ENCODE data around the gene KRTAP29-1.
"Not testable (repeated sequence)": the region's sequence is repeated elsewhere in the genome, so short reads cannot be mapped to it uniquely, and the experiment has no call there.

The KRTAP29-1 gene

GRCh38 chr17:41275648-41276190 lies 26.9 kb downstream of the KRTAP29-1 start, which contains the start of gene KRTAP9-7:
Gene KRTAP9-7 (plus strand): TSS chr17:41275698. CDS start chr17:41275698, 0 bp downstream.
- 0 out of 2 replicates have a peak, but pooled peaks have one; percentile 20 for TF ChIP-seq SCRT2 (tag by site-specific recombination; IDR thresholded peaks at IDR 0.05)
- TF ChIP-seq ZIC2 (tag by site-specific recombination; IDR thresholded peaks at IDR 0.05) = peak; percentile 31
- TF ChIP-seq SCRT1 (tag by site-specific recombination; IDR thresholded peaks at IDR 0.05; ENCODE audit: borderline replicate concordance) = peak; percentile 57
- H3K9me3 ChIP-seq (ENCODE audit: control insufficient read depth, insufficient read depth, low read depth, low read length); H3K4me1 ChIP-seq (ENCODE audit: control insufficient read depth, insufficient read depth, low read length); CTCF ChIA-PET; H3K4me3 ChIP-seq (ENCODE audit: low read depth, low read length); H3K27ac ChIP-seq (ENCODE audit: extremely low read depth, low read depth, low read length); H3K36me3 ChIP-seq (ENCODE audit: control insufficient read depth in 2 of 2, insufficient read depth in 1 of 2, low read length in 2 of 2); POLR2A ChIA-PET: not testable (repeated sequence)

- CTCF ChIA-PET = no interaction called here
- H3K4me1 ChIP-seq (ENCODE audit: control insufficient read depth, insufficient read depth, low read length) = no peaks in the 10 kb centered on the region
- no peaks in the 10 kb centered on the region for H3K36me3 ChIP-seq (ENCODE audit: control insufficient read depth in 2 of 2, insufficient read depth in 1 of 2, low read length in 2 of 2)
- H3K4me3 ChIP-seq (ENCODE audit: low read depth, low read length) = no peak overlapping the region
- TF ChIP-seq MYNN (tag by site-specific recombination; IDR thresholded peaks at IDR 0.05; ENCODE audit: borderline replicate concordance) (no peak), BCL11A (tag by site-specific recombination; IDR thresholded peaks at IDR 0.05; ENCODE audit: low read depth) (no peak), KLF16 (tag by site-specific recombination; IDR thresholded peaks at IDR 0.05) (no peak), KLF1 (tag by site-specific recombination; IDR thresholded peaks at IDR 0.05) (no peak), ZNF658 (tag by site-specific recombination; IDR thresholded peaks at IDR 0.05) (no peak), KLF8 (tag by site-specific recombination; IDR thresholded peaks at IDR 0.05) (no peak)
- TF ChIP-seq, protein P1, sequence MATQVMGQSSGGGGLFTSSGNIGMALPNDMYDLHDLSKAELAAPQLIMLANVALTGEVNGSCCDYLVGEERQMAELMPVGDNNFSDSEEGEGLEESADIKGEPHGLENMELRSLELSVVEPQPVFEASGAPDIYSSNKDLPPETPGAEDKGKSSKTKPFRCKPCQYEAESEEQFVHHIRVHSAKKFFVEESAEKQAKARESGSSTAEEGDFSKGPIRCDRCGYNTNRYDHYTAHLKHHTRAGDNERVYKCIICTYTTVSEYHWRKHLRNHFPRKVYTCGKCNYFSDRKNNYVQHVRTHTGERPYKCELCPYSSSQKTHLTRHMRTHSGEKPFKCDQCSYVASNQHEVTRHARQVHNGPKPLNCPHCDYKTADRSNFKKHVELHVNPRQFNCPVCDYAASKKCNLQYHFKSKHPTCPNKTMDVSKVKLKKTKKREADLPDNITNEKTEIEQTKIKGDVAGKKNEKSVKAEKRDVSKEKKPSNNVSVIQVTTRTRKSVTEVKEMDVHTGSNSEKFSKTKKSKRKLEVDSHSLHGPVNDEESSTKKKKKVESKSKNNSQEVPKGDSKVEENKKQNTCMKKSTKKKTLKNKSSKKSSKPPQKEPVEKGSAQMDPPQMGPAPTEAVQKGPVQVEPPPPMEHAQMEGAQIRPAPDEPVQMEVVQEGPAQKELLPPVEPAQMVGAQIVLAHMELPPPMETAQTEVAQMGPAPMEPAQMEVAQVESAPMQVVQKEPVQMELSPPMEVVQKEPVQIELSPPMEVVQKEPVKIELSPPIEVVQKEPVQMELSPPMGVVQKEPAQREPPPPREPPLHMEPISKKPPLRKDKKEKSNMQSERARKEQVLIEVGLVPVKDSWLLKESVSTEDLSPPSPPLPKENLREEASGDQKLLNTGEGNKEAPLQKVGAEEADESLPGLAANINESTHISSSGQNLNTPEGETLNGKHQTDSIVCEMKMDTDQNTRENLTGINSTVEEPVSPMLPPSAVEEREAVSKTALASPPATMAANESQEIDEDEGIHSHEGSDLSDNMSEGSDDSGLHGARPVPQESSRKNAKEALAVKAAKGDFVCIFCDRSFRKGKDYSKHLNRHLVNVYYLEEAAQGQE (tag by site-specific recombination; IDR thresholded peaks at IDR 0.05) = no peak
- H3K9me3 ChIP-seq (ENCODE audit: control insufficient read depth, insufficient read depth, low read depth, low read length) = no peaks in the 10 kb centered on the region
- no peak overlapping the region for H3K27ac ChIP-seq (ENCODE audit: extremely low read depth, low read depth, low read length)
- POLR2A ChIA-PET = no interaction called here
Observed at GRCh38 chr17:41271858-41272257, 30.8 kb downstream of the KRTAP29-1 start.

- H3K4me3 ChIP-seq (ENCODE audit: low read depth, low read length); H3K4me1 ChIP-seq (ENCODE audit: control insufficient read depth, insufficient read depth, low read length); CTCF ChIA-PET; H3K27ac ChIP-seq (ENCODE audit: extremely low read depth, low read depth, low read length); H3K36me3 ChIP-seq (ENCODE audit: control insufficient read depth in 2 of 2, insufficient read depth in 1 of 2, low read length in 2 of 2); H3K9me3 ChIP-seq (ENCODE audit: control insufficient read depth, insufficient read depth, low read depth, low read length); POLR2A ChIA-PET: not testable (repeated sequence)
- peak; percentile 51 for TF ChIP-seq SCRT2 (tag by site-specific recombination; IDR thresholded peaks at IDR 0.05)
- peak; percentile 68 for TF ChIP-seq ZIC2 (tag by site-specific recombination; IDR thresholded peaks at IDR 0.05)
- peak; percentile 76; the same call in 1 of the 2 replicates for TF ChIP-seq SCRT1 (tag by site-specific recombination; IDR thresholded peaks at IDR 0.05; ENCODE audit: borderline replicate concordance)
Observed at GRCh38 chr17:41271323-41271722, 31.3 kb downstream of the KRTAP29-1 start.

- H3K36me3 ChIP-seq (ENCODE audit: control insufficient read depth in 2 of 2, insufficient read depth in 1 of 2, low read length in 2 of 2) = no peaks in the 10 kb centered on the region
- H3K9me3 ChIP-seq (ENCODE audit: control insufficient read depth, insufficient read depth, low read depth, low read length) = no peaks in the 10 kb centered on the region
- H3K4me3 ChIP-seq (ENCODE audit: low read depth, low read length) = no peak overlapping the region
- POLR2A ChIA-PET = no interaction called here
- H3K4me1 ChIP-seq (ENCODE audit: control insufficient read depth, insufficient read depth, low read length) = no peaks in the 10 kb centered on the region
- no peak overlapping the region for H3K27ac ChIP-seq (ENCODE audit: extremely low read depth, low read depth, low read length)
- CTCF ChIA-PET = interaction anchor here (0.6 to 0.8 kb wide), 2 partner anchors 9 to 305 kb away, joined by 3 read pairs; no protein-coding TSS in a partner anchor
- TF ChIP-seq KLF8 (tag by site-specific recombination; IDR thresholded peaks at IDR 0.05) (no peak), OVOL3 (tag by site-specific recombination; IDR thresholded peaks at IDR 0.05) (no peak), ZNF274 (IDR thresholded peaks at IDR 0.05; ENCODE audit: low read length) (no peak), ZNF274 (tag by site-specific recombination; IDR thresholded peaks at IDR 0.05; ENCODE audit: borderline replicate concordance) (no peak), ZNF350 (tag by site-specific recombination; IDR thresholded peaks at IDR 0.05) (no peak), ZNF624 (tag by site-specific recombination; IDR thresholded peaks at IDR 0.05) (no peak), ZNF610 (tag by site-specific recombination; IDR thresholded peaks at IDR 0.05; ENCODE audit: borderline replicate concordance) (no peak), ZNF549 (tag by site-specific recombination; IDR thresholded peaks at IDR 0.05) (no peak), ZNF670 (tag by site-specific recombination; IDR thresholded peaks at IDR 0.05; ENCODE audit: low read depth) (no peak), ZFHX2 (tag by site-specific recombination; conservative IDR thresholded peaks at IDR 0.05) (no peak), ZNF248 (tag by site-specific recombination; IDR thresholded peaks at IDR 0.05) (no peak), ZNF768 (tag by site-specific recombination; IDR thresholded peaks at IDR 0.05) (no peak), ZNF510 (tag by site-specific recombination; IDR thresholded peaks at IDR 0.05; ENCODE audit: insufficient replicate concordance) (no peak), ZNF677 (tag by site-specific recombination; IDR thresholded peaks at IDR 0.05) (no peak), IKZF3 (tag by site-specific recombination; IDR thresholded peaks at IDR 0.05) (no peak), OSR2 (tag by site-specific recombination; IDR thresholded peaks at IDR 0.05) (no peak)
Observed at GRCh38 chr17:41267711-41268110, 34.9 kb downstream of the KRTAP29-1 start.

Measured in HEK293 (cell line).